Heart left ventricle (tissue), 13 donors: ENCODE data around the gene SMOC1.

Experiments
- POLR2A ChIP-seq, 2 donors: fragments of 450-650 bp; IDR thresholded peaks; one replicate each; pipeline ENCODE4 v1.6.1; 2017; ENCODE audit warnings: antibody characterized with exemption in 2 of 2, mild to moderate bottlenecking in 2 of 2, moderate library complexity in 2 of 2
- TF ChIP-seq, protein P1 (sequence below), 12 donors: fragments of 200-600 bp; sonication (generic) in 4 of 12; IDR thresholded peaks; one replicate each; pipeline versions ENCODE4 v1.5.0 to v1.8.0; 2018 to 2022; ENCODE audit warnings: antibody characterized with exemption in 12 of 12, mild to moderate bottlenecking in 5 of 12
- donor health status: ischemic (EF 13 %, LVEDD 7.1; RV severe dilation, severe dysfunction).
- donor health status: DM: no; HTN: yes; CAD: no.
- donor health status: DM: no; HTN: no; CAD: no.
- donor health status: ischemic (EF 25% LVEDD 6.9; RV normal size, moderate dysfunction).
- donor health status: ischemic (EF 25% LVEDD 5.7; RV mildly dilated, moderate dysfunction).
- donor health status: ischemic (EF 35%, LVEDD 5.7; RV mildly dilated, moderate dysfunction).
- donor health status: nonischemic (EF 11% LVEDD 7.7; RV severe dilation, severe dysfunction).
- donor health status: DM: yes; HTN: yes; CAD: no.
- donor health status: PGD.
- donor health status: ischemic (EF 29% LVEDD 5.4; RV normal size, mild dysfunction).
- donor health status: nonischemic (EF 23%, LVEDD 6.1; RV moderate dilation, normal function).

DNA sequence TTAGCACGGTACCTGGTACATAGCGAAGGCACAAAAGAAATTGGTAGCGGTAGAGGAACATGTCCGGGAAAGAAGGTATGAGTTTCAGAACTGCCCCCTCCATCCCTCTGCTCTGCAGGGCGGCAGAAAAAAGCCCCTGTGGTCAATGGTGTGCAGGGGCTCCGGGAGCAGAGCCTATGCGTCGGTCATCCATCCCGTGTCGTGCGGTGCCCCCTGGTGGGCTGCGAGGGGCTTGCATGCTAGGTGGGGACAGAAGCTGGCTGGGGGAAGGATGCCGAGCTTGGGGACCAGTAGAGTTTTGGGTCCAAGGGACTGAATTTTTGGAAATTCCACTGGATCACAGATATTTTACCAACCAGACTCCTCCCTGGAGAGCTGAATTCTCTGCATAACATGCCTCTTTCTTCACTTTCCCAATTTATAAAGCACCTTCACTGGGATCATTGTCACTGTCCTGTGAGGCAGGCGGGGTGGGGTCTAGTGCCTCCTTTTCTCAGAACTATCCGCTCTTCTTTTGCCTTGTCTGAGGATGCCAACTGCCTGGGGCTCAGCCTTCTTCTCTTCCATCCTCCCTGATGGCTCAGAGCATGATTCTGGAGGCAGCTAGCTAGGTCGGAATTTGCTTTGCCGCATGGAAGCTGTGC is 148.7 kb downstream of the SMOC1 start:
- TF ChIP-seq, protein P1, sequence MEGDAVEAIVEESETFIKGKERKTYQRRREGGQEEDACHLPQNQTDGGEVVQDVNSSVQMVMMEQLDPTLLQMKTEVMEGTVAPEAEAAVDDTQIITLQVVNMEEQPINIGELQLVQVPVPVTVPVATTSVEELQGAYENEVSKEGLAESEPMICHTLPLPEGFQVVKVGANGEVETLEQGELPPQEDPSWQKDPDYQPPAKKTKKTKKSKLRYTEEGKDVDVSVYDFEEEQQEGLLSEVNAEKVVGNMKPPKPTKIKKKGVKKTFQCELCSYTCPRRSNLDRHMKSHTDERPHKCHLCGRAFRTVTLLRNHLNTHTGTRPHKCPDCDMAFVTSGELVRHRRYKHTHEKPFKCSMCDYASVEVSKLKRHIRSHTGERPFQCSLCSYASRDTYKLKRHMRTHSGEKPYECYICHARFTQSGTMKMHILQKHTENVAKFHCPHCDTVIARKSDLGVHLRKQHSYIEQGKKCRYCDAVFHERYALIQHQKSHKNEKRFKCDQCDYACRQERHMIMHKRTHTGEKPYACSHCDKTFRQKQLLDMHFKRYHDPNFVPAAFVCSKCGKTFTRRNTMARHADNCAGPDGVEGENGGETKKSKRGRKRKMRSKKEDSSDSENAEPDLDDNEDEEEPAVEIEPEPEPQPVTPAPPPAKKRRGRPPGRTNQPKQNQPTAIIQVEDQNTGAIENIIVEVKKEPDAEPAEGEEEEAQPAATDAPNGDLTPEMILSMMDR (IDR thresholded peaks at IDR 0.05) = peak; percentile 80 to 91 (median 87)
- TF ChIP-seq POLR2A (IDR thresholded peaks at IDR 0.05) = no peak
